GM12801 (cell line): Measurements from ENCODE around the gene EGR1.

Experiments
- CTCF ChIP-seq: IDR thresholded peaks from one replicate; pipeline ENCODE4 v1.5.1; 2011; ENCODE audit warnings: control low read depth; ENCODE audit not compliant: insufficient read length; ENCODE audit errors: extremely low read depth

Gene EGR1

GRCh38 chr5:138461343-138462125 is 3.7 kb upstream of the EGR1 start:
- TF ChIP-seq CTCF, result no peak

GRCh38 chr5:138463419-138464007 is 1.8 kb upstream of the EGR1 start:
- TF ChIP-seq CTCF, result no peak

- TF ChIP-seq CTCF, result no peak
Observed at GRCh38 chr5:138464008-138464387, 1.3 kb upstream of the EGR1 start.

- TF ChIP-seq CTCF, result no peak
Observed at GRCh38 chr5:138464388-138465260, 655 bp upstream of the EGR1 start.

GRCh38 chr5:138466125-138466899 is 1.0 kb downstream of the EGR1 start:
- no peak for TF ChIP-seq CTCF

GRCh38 chr5:138466900-138467710 is 1.8 kb downstream of the EGR1 start:
- TF ChIP-seq CTCF, result no peak
